SU-DHL-6 (cell line): Measurements from ENCODE around the gene ZNF541.

ENCODE experiments used
- H2AFZ ChIP-seq: fragments of 200-600 bp; sonication (generic); 2 replicates; pipeline ENCODE4 v1.6.1; 2014; ENCODE audit warnings: low read depth, mild to moderate bottlenecking, moderate library complexity, mixed read lengths, antibody characterized with exemption, low read length; ENCODE audit not compliant: severe bottlenecking
- H3F3A ChIP-seq: fragments of 200-600 bp; shearing (Covaris generic); 2 replicates; pipeline ENCODE4 v1.6.0; 2016; ENCODE audit warnings: antibody characterized with exemption, mild to moderate bottlenecking; ENCODE audit not compliant: insufficient read depth
- H3K27ac ChIP-seq: fragments of 200-600 bp; sonication (generic); 2 replicates; pipeline ENCODE4 v1.5.1; 2016; ENCODE audit warnings: low read depth, mild to moderate bottlenecking, low read length, moderate library complexity, mixed read lengths
- H3K27me3 ChIP-seq: fragments of 200-600 bp; sonication (generic), shearing (Covaris generic); 2 replicates; pipeline ENCODE4 v1.6.0; 2014; ENCODE audit warnings: mild to moderate bottlenecking, low read length
- H3K36me3 ChIP-seq: fragments of 200-600 bp; sonication (generic); 2 replicates; pipeline ENCODE4 v1.6.1; 2014; ENCODE audit warnings: mild to moderate bottlenecking, low read length, mixed read lengths
- H3K4me2 ChIP-seq: fragments of 300-600, 200-600 bp; shearing (Covaris generic), sonication (generic); 2 replicates; pipeline ENCODE4 v1.6.0; 2014; ENCODE audit warnings: low read length, low read depth, mild to moderate bottlenecking; ENCODE audit not compliant: poor library complexity, severe bottlenecking
- H3K4me3 ChIP-seq: fragments of 200-600 bp; sonication (generic); 2 replicates; pipeline ENCODE4 v1.5.1; 2014; ENCODE audit warnings: antibody characterized with exemption, low read length, mild to moderate bottlenecking, mixed read lengths; ENCODE audit not compliant: insufficient read depth, poor library complexity, severe bottlenecking
- H3K79me2 ChIP-seq: fragments of 200-600 bp; sonication (generic); 2 replicates; pipeline ENCODE4 v1.6.1; 2014; ENCODE audit warnings: mild to moderate bottlenecking, low read length, moderate library complexity; ENCODE audit not compliant: insufficient read depth
- H3K9ac ChIP-seq: fragments of 200-600 bp; sonication (generic); 2 replicates; pipeline ENCODE4 v1.7.0; 2014; ENCODE audit warnings: mild to moderate bottlenecking, low read length
- H3K9me2 ChIP-seq: fragments of 200-600 bp; sonication (generic); replicated peaks from 2 replicates; pipeline ENCODE4 v1.6.1; 2014; ENCODE audit warnings: low read length; ENCODE audit not compliant: insufficient read depth
- H3K9me3 ChIP-seq: fragments of 200-600 bp; sonication (generic); 2 replicates; pipeline ENCODE4 v1.6.1; 2014; ENCODE audit warnings: low read length, mixed read lengths; ENCODE audit not compliant: insufficient read depth
- H4K20me1 ChIP-seq: fragments of 200-600 bp; sonication (generic); 2 replicates; pipeline ENCODE4 v1.6.1; 2014; ENCODE audit warnings: low read depth, mild to moderate bottlenecking, antibody characterized with exemption, low read length, moderate library complexity, mixed read lengths
- EZH2phosphoT487 ChIP-seq: fragments of 200-600 bp; sonication (generic), shearing (Covaris generic); conservative IDR thresholded peaks from 2 replicates; pipeline ENCODE4 v1.6.1; 2018; ENCODE audit warnings: mild to moderate bottlenecking, antibody characterized with exemption, low read length, moderate library complexity, mixed read lengths
- TF ChIP-seq, protein P1 (sequence below): fragments of 200-600 bp; sonication (generic); IDR thresholded peaks from one replicate; pipeline ENCODE4 v1.5.1; 2017; ENCODE audit warnings: antibody characterized with exemption, mild to moderate bottlenecking, low read length, moderate library complexity; ENCODE audit not compliant: insufficient read depth, poor library complexity, severe bottlenecking

ZNF541 gene

DNA sequence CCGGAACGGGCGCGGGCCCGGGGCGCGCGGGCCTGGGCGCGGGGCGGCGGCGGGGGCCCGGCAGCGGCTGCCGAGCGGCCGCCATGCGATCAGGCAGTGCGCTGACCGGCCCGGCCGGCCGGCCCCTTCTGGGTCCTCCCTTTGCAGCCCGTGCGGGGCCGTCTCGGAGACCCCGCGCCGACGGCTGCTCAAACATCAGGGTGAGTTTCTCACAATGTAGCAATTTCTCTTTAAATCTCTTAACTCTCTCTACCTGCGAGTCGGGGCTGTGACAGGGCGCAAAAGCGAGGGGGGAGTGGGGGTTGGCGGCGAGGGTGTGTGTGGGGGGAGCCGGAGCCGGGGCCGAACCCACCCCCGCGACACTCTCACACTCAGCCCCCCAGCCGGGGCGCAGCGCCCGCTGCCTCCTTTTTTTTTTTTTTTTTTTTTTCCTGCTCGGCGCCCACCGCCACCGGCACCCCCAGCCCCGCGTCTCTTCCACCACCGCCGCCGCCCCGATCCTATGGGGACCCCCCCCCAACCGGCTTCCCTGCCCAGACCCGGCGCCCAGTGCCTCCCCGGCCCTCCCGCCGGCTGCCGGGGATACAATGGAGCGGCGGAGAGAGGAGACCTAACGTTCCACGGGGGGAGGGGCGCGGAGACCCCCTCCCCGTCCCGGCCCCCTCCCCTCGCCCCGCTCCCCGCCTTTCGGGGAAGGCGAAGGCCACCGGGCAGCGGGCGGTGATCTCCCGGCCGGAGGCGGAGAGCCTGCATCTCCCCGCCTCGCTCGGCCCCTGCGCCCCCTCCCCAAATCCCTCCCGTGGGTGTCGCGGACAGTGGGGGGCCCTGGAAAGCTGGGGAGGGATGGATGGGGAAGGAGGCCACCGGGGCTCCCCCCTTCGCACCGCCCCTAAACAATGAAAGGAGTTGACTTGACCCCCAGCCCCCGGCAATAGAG lies 36.3 kb upstream of the ZNF541 start, which contains the start of gene BICRA:
TSS of gene BICRA (plus strand) at position 166 of the 937 bp plus-strand sequence. CDS start 64,441 bp downstream, outside the sequence.
- peak within 1 kb of the TSS; percentile 86 for H3K4me2 ChIP-seq
- no peak for TF ChIP-seq EZH2phosphoT487
- TF ChIP-seq, protein P1, sequence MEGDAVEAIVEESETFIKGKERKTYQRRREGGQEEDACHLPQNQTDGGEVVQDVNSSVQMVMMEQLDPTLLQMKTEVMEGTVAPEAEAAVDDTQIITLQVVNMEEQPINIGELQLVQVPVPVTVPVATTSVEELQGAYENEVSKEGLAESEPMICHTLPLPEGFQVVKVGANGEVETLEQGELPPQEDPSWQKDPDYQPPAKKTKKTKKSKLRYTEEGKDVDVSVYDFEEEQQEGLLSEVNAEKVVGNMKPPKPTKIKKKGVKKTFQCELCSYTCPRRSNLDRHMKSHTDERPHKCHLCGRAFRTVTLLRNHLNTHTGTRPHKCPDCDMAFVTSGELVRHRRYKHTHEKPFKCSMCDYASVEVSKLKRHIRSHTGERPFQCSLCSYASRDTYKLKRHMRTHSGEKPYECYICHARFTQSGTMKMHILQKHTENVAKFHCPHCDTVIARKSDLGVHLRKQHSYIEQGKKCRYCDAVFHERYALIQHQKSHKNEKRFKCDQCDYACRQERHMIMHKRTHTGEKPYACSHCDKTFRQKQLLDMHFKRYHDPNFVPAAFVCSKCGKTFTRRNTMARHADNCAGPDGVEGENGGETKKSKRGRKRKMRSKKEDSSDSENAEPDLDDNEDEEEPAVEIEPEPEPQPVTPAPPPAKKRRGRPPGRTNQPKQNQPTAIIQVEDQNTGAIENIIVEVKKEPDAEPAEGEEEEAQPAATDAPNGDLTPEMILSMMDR = no peak
- H3K79me2 ChIP-seq = peaks cover 31% of the 10 kb centered on the region
- peak within 1 kb of the TSS; percentile 78 for H3K27ac ChIP-seq
- no peaks in the 10 kb centered on the region for H3K27me3 ChIP-seq
- H3K36me3 ChIP-seq = no peaks in the 10 kb centered on the region
- H3K9ac ChIP-seq = peak within 1 kb of the TSS; percentile 100
- 0 out of 2 replicates have a peak, but pooled peaks cover 2% of the 10 kb centered on the region for H3F3A ChIP-seq
- no peaks in the 10 kb centered on the region for H3K9me3 ChIP-seq
- H2AFZ ChIP-seq = peak within 1 kb of the TSS; percentile 97
- H3K9me2 ChIP-seq = no peaks in the 10 kb centered on the region
- H4K20me1 ChIP-seq = no peaks in the 10 kb centered on the region
- H3K4me3 ChIP-seq = peak within 1 kb of the TSS; percentile 100

DNA sequence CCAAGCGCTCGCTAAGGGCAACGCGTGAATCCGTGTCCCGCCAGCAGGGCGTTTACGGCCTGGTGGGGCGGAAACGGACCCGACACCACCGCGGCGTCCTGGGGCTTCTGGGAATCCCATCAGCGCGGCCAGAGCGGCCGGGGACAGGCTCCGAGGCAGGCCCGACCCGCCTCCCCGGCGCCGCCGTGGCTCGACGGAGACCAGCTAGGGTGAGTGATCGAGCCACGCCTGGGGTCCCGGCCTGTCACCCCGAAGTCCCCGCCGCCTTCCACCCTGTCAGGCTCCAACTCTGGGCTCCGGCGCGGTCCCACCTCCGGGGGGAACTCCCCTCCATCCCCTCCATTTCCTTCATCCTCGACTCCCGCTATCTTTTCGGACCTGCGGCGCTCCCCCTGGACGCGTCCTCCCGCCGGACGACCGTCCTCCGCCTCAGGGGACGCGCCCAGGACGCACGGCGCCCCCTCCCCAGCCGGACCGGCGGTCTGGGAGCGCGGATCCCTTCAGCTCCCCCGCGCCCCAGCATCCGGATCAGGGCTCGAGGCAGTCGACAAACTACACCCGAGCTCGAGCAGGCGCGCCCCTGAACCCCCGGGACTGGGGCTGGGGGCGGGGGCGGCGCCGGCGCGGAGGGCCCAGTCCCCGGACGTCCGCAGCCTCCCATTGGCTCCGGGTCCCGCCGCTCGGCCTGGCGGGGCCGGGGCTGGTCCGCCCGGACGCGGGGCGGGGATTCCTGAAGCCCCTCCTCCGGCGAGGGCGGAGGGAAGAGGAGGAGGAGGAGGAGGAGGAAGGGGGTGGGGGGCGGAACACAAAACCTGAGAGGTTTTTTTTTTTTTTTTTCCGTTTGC lies 35.3 kb upstream of the ZNF541 start:
- Histone ChIP-seq H2AFZ (peak overlapping the region; percentile 97), H3K36me3 (no peaks in the 10 kb centered on the region), H4K20me1 (no peaks in the 10 kb centered on the region), H3K27ac (peak overlapping the region; percentile 78), H3K9ac (peak overlapping the region; percentile 100), H3K9me2 (no peaks in the 10 kb centered on the region), H3F3A (0 out of 2 replicates have a peak, but pooled peaks cover 6% of the 10 kb centered on the region), H3K4me2 (peak overlapping the region; percentile 62), H3K27me3 (no peaks in the 10 kb centered on the region), H3K4me3 (peak overlapping the region; percentile 100), H3K9me3 (no peaks in the 10 kb centered on the region), H3K79me2 (peaks cover 26% of the 10 kb centered on the region)
- no peak for TF ChIP-seq EZH2phosphoT487
- TF ChIP-seq, protein P1 = no peak

GRCh38 chr19:47607564-47608073 lies 34.7 kb upstream of the ZNF541 start:
- H2AFZ ChIP-seq = peak overlapping the region; percentile 97
- TF ChIP-seq EZH2phosphoT487 = no peak
- TF ChIP-seq, protein P1 = no peak
- peak overlapping the region; percentile 78; the same call in 1 of the 2 replicates for H3K27ac ChIP-seq

More at GRCh38 chr19:47607564-47608073, 34.7 kb upstream of the ZNF541 start:
- H3K9ac ChIP-seq = peak overlapping the region; percentile 100
- no peaks in the 10 kb centered on the region for H3K9me2 ChIP-seq
- peak overlapping the region; percentile 62 for H3K4me2 ChIP-seq
- no peaks in the 10 kb centered on the region for H4K20me1 ChIP-seq
- H3F3A ChIP-seq = 0 out of 2 replicates have a peak, but pooled peaks cover 6% of the 10 kb centered on the region
- peak overlapping the region; percentile 100 for H3K4me3 ChIP-seq
- no peaks in the 10 kb centered on the region for H3K9me3 ChIP-seq
- H3K79me2 ChIP-seq = peaks cover 26% of the 10 kb centered on the region
- no peaks in the 10 kb centered on the region for H3K27me3 ChIP-seq
- H3K36me3 ChIP-seq = no peaks in the 10 kb centered on the region
